ENCODE data around the gene REXO5.
"Not testable (repeated sequence)": the region's sequence is repeated elsewhere in the genome, so short reads cannot be mapped to it uniquely, and the experiment has no call there.

The REXO5 gene

DNA sequence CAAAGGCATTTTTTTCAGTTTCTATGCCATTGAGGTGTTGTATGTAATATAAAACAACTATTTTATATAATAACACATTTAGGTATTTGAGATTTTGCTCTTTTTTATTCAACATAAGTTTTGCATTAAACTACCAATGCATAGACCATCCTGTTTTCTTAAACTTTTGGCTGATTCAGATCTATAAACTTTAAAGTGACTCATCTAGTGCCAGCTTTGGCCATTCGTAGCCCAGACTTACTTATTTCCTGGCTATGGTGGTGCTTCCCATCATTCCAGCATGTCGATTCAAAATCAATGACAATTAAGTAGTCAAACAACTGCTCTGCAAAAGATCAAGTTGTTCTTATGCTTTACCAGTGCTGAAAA is 3.2 kb upstream of the REXO5 start:
- TF ChIP-seq, protein P1, sequence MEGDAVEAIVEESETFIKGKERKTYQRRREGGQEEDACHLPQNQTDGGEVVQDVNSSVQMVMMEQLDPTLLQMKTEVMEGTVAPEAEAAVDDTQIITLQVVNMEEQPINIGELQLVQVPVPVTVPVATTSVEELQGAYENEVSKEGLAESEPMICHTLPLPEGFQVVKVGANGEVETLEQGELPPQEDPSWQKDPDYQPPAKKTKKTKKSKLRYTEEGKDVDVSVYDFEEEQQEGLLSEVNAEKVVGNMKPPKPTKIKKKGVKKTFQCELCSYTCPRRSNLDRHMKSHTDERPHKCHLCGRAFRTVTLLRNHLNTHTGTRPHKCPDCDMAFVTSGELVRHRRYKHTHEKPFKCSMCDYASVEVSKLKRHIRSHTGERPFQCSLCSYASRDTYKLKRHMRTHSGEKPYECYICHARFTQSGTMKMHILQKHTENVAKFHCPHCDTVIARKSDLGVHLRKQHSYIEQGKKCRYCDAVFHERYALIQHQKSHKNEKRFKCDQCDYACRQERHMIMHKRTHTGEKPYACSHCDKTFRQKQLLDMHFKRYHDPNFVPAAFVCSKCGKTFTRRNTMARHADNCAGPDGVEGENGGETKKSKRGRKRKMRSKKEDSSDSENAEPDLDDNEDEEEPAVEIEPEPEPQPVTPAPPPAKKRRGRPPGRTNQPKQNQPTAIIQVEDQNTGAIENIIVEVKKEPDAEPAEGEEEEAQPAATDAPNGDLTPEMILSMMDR (conservative IDR thresholded peaks at IDR 0.05; ENCODE audit: low read length), result no peak
- H3K4me3 ChIP-seq (ENCODE audit: low read length), result no peak overlapping the region
- peak; percentile 8 for DNase-seq (ENCODE audit: low read depth)

DNA sequence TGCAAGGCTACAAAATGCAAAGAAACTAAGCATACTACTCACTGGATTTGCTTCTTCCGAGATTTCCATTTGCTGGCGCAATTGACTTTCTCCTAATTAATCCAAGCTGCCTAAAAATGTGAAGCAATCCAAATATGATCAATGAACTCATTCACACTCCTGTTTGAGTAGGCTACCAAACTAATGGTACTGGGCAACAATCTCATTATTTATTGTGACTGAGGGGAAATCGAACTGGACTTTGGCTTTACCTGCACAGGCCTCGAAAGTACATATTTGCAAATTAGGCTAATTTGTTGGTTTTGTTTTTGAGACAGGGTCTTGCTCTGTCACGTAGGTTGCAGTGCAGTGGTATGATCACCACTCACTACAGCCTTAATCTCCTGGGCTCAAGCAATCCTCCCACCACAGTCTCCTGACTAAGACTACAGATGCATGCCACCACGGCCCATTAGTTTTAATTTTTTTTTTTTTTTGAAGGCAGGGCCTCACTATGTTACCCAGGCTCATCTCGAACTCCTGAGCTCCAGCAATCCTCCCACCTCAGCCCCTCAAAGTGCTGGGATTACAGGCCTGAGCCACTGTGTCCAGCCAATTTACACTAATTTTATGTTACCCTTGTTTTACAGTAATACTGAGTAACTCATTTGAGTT is 2.6 kb upstream of the REXO5 start:
- TF ChIP-seq, protein P1 (conservative IDR thresholded peaks at IDR 0.05; ENCODE audit: low read length), result no peak
- H3K4me3 ChIP-seq (ENCODE audit: low read length), result no peak overlapping the region
- DNase-seq (ENCODE audit: low read depth), result peak; percentile 4

DNA sequence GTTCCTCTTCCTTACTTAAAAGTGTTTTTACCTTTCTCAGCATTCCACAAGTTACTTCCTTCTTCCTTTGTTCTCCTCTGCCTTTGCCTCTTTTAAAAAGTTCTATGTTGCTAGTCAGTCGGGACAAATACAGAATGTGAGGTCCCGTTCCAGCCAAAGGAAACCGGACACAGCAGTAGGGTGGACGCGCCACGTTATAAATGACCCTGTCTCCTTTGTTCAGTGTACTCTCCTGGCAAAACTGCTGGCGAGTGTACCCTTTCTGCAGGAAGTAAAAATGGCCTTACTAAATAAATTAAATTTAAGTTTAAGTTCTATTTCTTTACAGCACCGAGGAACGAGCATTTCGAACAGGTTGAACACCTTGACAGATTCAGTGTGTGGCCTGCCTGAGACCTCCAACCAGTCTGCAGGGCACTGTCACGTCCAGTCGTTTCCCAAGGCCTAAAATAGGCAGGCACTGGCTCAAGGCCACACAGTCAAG is 601 bp upstream of the REXO5 start:
- peak overlapping the region; percentile 75 for H3K4me3 ChIP-seq (ENCODE audit: low read length)
- DNase-seq (ENCODE audit: low read depth), result not testable (repeated sequence)

DNA sequence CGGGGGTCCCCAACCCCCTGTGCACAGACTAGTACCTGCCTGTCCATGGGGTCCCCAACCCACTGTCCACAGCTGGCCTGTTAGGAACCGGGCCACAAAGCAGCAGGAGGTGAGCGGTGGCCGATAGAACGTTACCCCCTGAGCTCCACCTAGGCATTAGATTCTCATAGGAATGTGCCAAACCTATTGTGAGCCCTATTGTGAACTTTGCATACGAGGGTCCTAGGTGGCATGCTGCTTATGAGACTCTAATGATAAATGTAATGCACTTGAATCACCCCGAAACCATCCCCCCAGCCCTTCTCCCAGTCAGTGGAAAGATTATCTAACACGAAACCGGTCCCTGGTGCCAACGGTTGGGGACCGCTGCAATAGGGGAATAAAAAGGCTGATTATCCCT is 1.5 kb downstream of the REXO5 start:
- TF ChIP-seq, protein P1 (conservative IDR thresholded peaks at IDR 0.05; ENCODE audit: low read length), result no peak
- H3K4me3 ChIP-seq (ENCODE audit: low read length), result no peak overlapping the region
- DNase-seq (ENCODE audit: low read depth), result no peak

DNA sequence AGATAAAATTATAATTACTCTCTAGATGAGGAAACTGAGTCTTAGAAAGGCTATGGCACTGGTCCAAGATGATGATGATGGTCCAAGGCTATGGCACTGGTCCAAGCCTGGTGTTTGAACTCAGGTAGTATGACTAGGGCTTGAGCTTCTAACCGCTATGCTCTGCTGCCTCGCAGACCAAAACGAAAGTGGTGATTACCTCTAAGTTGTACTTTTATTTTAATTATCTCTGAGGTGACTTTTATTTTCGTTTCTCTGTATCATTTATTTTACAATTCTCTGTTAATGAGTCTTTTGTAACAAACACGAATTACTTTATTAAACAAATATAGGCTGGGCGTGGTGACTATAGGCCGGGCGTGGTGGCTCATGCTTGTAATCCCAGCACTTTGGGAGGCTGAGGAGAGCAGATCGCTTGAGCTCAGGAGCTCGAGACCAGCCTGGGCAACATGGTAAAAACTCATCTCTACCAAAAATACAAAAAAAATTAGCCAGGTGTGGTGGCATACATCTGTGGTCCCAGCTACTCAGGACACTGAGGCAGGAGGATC is 5.6 kb downstream of the REXO5 start:
- TF ChIP-seq, protein P1 (conservative IDR thresholded peaks at IDR 0.05; ENCODE audit: low read length), result no peak
- no peak overlapping the region for H3K4me3 ChIP-seq (ENCODE audit: low read length)
- DNase-seq (ENCODE audit: low read depth), result no peak

DNA sequence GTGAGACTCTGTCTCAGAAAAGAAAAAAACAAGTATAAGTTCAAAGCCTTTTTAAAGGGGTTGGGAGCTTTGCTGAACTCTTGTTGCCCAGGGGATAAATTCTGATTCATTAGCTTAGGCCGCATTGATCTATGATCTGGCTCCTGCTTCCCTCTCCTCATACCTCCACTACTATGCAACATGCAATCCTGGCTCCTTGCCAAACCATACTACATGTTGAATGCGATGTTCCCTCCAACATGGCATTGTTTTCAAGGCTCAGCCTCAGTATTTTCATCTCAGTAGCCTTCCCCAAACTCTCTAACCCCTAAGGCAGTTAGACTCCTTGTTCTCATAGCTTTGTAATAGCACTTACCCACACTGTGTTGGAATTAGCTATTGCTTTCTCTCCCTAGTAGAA is 6.2 kb downstream of the REXO5 start:
- TF ChIP-seq, protein P1 (conservative IDR thresholded peaks at IDR 0.05; ENCODE audit: low read length), result no peak
- DNase-seq (ENCODE audit: low read depth), result no peak
- no peak overlapping the region for H3K4me3 ChIP-seq (ENCODE audit: low read length)

DNA sequence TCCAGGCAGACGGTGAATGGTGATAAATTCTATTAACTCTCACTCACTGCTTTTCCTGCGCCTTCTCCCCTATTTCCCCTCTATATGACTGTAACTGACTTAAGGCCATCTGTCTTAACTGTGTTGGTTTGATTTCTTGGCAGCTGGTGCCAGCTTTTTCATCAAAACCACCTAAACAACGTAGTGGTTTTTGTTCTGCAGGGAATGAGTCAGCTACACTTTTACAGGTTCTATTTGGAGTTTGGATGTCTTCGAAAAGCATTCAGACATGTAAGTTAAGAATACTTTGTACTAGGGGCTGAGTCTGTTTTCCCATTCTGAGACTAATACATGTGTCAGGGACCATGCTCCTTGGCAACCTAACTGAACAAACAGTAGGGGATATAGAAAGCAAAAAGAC is 8.5 kb downstream of the REXO5 start:
- TF ChIP-seq, protein P1 (conservative IDR thresholded peaks at IDR 0.05; ENCODE audit: low read length), result no peak
- no peak overlapping the region for H3K4me3 ChIP-seq (ENCODE audit: low read length)
- no peak for DNase-seq (ENCODE audit: low read depth)
